Measurements from ENCODE around the gene PEX10.

DNA sequence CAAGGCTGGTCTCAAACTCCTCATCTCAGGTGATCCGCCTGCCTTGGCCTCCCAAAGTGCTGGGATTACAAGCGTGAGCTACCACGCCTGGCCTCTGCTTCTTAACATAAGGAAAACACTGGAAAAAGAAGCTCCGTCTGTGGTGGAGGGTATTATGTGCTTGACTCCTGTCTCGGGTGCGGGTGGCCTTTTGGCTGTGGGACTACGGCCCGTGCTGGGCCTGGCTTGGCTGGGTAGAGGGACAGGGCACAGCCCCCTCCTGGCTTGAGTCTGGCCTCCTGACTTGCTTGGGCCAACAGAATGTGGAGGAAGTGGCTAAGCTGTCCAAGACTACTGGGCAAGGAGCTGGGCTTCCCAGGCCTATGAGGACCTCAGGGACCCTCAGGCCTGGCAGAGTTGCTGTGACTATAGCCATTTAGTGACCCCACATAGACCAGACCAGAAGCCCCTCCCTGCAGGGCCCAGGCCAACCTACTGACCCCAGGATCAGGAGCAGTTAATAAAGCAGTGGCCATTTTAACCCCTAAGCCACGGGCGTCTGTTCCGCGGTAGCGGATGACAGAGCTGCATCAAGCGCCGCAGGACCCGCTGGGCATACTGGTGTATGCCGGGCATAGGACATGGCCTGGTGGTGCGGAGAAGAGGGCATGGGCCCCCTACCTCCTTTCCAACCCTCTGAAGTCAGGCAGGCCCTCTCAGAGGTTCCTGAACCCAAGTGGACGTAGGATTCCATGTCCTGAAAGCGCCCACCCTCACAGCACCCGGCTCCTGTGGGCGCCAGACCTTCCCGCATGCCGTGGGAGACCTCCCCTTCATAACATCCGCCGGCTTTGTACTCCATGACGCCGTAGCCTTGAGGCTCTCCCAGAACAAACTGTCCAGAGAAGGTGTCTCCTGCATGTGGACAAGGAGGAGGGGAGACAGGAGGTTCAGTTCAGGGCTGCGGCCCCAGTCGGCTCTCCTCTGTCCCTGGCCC, 25.4 kb downstream of the PEX10 start:
- TF ChIP-seq, protein P1, sequence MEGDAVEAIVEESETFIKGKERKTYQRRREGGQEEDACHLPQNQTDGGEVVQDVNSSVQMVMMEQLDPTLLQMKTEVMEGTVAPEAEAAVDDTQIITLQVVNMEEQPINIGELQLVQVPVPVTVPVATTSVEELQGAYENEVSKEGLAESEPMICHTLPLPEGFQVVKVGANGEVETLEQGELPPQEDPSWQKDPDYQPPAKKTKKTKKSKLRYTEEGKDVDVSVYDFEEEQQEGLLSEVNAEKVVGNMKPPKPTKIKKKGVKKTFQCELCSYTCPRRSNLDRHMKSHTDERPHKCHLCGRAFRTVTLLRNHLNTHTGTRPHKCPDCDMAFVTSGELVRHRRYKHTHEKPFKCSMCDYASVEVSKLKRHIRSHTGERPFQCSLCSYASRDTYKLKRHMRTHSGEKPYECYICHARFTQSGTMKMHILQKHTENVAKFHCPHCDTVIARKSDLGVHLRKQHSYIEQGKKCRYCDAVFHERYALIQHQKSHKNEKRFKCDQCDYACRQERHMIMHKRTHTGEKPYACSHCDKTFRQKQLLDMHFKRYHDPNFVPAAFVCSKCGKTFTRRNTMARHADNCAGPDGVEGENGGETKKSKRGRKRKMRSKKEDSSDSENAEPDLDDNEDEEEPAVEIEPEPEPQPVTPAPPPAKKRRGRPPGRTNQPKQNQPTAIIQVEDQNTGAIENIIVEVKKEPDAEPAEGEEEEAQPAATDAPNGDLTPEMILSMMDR (IDR thresholded peaks at IDR 0.05) = no peak
- no peak for TF ChIP-seq POLR2A (IDR thresholded peaks at IDR 0.05)
